Ishikawa (cell line): ENCODE data around the gene TFAP2A.

ENCODE experiments used
- CEBPB ChIP-seq: IDR thresholded peaks from 2 replicates; pipeline ENCODE4 v1.6.1; 2012
- CREB1 ChIP-seq: IDR thresholded peaks from 2 replicates; pipeline ENCODE4 v1.6.1; 2012; ENCODE audit warnings: low read depth
- EGR1 ChIP-seq: IDR thresholded peaks from 2 replicates; pipeline ENCODE4 v1.6.1; 2012
- EP300 ChIP-seq: IDR thresholded peaks from 2 replicates; pipeline ENCODE4 v1.6.1; 2012; ENCODE audit warnings: borderline replicate concordance
- FOXM1 ChIP-seq: IDR thresholded peaks from 2 replicates; pipeline ENCODE4 v1.6.1; 2012; ENCODE audit warnings: low read depth, borderline replicate concordance
- NFIC ChIP-seq: IDR thresholded peaks from 2 replicates; pipeline ENCODE4 v1.6.1; 2012
- RAD21 ChIP-seq: IDR thresholded peaks from 2 replicates; pipeline ENCODE4 v1.6.1; 2012; ENCODE audit warnings: low read depth
- TAF1 ChIP-seq: IDR thresholded peaks from 2 replicates; pipeline ENCODE4 v1.6.1; 2012; ENCODE audit warnings: low read depth, mild to moderate bottlenecking
- TCF12 ChIP-seq: IDR thresholded peaks from 2 replicates; pipeline ENCODE4 v1.6.1; 2012; ENCODE audit warnings: low read depth
- TEAD4 ChIP-seq: IDR thresholded peaks from 2 replicates; pipeline ENCODE4 v1.6.1; 2012
- YY1 ChIP-seq: IDR thresholded peaks from 2 replicates; pipeline ENCODE4 v1.6.1; 2012; ENCODE audit warnings: low read depth
- ZBTB7A ChIP-seq: IDR thresholded peaks from 2 replicates; pipeline ENCODE4 v1.6.1; 2012; ENCODE audit warnings: low read depth
- TF ChIP-seq, protein P1 (sequence below): IDR thresholded peaks from 2 replicates; pipeline ENCODE4 v1.6.1; 2012
- TF ChIP-seq, protein P2 (sequence below): IDR thresholded peaks from 2 replicates; pipeline ENCODE4 v1.6.1; 2012
- TF ChIP-seq, protein P3 (sequence below): IDR thresholded peaks from 2 replicates; pipeline ENCODE4 v1.6.1; 2012; ENCODE audit warnings: low read depth, mild to moderate bottlenecking

TFAP2A gene

DNA sequence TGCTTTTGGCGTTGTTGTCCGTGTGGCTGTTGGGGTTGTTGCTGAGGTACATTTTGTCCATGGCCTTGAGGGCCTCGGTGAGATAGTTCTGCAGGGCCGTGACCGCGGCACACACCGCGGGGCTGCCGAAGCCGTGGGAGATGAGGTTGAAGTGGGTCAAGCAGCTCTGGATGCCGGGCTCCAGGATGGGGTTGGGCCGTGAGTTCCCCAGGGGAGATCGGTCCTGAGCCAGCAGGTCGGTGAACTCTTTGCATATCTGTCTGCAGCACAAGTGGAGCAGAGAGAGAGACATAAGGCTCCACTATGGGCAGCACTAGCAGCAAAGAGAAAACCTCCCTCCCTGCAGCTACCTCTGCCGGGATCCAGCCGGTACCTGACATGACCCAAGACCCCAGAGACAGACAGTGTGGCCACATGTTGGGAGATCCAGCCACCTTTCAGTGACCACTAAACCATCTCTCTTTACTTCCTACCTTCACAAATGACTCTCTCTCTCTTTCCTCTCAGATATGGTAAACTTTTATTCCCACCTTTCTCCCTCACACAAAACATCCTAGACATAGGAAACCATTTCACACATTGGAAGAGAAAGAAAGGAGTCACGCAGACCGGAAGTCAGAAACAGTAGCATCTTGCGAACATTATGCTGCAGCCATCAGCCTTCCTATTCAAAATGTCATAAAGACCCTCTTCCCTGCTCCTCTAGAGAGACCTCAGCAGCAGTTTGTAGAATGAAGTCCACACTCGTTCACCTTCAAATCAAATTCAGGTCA lies 16.2 kb downstream of the TFAP2A start:
- TF ChIP-seq, protein P1, sequence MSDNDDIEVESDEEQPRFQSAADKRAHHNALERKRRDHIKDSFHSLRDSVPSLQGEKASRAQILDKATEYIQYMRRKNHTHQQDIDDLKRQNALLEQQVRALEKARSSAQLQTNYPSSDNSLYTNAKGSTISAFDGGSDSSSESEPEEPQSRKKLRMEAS, result no peak
- TF ChIP-seq CREB1 (no peak), TEAD4 (no peak), EP300 (no peak), FOXM1 (no peak), YY1 (no peak), EGR1 (no peak), TAF1 (no peak), NFIC (no peak), CEBPB (no peak), ZBTB7A (no peak), TCF12 (no peak), RAD21 (no peak)
- TF ChIP-seq, protein P2, sequence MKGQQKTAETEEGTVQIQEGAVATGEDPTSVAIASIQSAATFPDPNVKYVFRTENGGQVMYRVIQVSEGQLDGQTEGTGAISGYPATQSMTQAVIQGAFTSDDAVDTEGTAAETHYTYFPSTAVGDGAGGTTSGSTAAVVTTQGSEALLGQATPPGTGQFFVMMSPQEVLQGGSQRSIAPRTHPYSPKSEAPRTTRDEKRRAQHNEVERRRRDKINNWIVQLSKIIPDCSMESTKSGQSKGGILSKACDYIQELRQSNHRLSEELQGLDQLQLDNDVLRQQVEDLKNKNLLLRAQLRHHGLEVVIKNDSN, result no peak
- TF ChIP-seq, protein P3, sequence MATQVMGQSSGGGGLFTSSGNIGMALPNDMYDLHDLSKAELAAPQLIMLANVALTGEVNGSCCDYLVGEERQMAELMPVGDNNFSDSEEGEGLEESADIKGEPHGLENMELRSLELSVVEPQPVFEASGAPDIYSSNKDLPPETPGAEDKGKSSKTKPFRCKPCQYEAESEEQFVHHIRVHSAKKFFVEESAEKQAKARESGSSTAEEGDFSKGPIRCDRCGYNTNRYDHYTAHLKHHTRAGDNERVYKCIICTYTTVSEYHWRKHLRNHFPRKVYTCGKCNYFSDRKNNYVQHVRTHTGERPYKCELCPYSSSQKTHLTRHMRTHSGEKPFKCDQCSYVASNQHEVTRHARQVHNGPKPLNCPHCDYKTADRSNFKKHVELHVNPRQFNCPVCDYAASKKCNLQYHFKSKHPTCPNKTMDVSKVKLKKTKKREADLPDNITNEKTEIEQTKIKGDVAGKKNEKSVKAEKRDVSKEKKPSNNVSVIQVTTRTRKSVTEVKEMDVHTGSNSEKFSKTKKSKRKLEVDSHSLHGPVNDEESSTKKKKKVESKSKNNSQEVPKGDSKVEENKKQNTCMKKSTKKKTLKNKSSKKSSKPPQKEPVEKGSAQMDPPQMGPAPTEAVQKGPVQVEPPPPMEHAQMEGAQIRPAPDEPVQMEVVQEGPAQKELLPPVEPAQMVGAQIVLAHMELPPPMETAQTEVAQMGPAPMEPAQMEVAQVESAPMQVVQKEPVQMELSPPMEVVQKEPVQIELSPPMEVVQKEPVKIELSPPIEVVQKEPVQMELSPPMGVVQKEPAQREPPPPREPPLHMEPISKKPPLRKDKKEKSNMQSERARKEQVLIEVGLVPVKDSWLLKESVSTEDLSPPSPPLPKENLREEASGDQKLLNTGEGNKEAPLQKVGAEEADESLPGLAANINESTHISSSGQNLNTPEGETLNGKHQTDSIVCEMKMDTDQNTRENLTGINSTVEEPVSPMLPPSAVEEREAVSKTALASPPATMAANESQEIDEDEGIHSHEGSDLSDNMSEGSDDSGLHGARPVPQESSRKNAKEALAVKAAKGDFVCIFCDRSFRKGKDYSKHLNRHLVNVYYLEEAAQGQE, result no peak

DNA sequence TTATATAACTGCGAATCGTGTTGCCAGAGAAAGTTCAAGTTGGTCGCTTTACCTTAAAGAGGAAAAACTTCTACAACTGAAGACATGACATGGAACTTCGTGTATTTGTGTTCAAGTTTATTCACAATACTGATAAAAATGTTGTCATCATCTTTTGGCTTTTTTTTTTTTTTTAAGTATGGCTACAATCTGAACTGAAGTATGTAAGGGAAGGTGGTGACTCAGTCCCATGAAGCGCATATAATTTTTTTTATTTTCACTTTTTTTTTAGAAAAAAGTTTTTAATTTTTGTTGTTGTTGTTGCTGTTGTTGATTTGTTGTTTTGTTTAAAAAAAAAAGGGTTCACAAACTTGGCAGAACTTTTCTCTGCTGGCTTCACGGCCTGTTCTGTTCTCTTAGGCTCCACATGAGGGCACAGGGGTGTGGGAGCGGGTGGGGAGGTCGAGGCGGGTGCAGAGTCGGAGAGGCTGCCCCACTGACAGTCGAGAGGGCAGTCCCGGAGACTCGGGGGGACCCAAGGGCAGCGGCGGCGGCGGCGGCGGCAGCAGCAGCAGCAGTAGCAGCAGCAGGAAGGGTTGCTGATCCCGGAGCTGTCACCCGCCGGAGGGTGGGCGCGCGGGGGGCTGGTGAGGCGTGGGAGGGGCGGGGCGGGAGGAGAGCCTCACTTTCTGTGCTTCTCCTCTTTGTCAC lies 17.0 kb downstream of the TFAP2A start:
- no peak for TF ChIP-seq ZBTB7A
- TF ChIP-seq FOXM1, result no peak
- TF ChIP-seq CEBPB, result no peak
- TF ChIP-seq, protein P2, result no peak

DNA sequence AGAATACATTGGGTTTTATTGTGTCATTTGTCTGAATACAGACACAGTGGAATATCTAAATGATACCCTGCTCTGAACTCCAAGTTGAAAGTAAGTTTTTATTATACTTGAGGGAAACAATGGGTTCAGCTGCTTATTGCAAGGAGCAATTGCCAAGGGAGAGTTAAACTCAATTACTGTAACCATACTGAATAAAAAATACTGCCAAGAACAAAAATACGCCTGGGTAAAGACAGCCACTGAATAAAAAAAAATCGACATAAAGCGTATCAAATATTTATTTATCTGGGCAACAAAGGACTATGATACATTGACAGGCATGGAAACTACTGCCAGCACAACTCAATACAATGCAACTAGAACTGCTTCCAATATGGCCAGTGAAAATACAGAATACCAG lies 18.1 kb downstream of the TFAP2A start:
- TF ChIP-seq, protein P1, result no peak
- TF ChIP-seq TCF12 (no peak), CREB1 (no peak), TAF1 (no peak), TEAD4 (no peak), NFIC (no peak), ZBTB7A (no peak), EGR1 (no peak), FOXM1 (no peak), CEBPB (no peak), YY1 (no peak)
- TF ChIP-seq, protein P2, result no peak

DNA sequence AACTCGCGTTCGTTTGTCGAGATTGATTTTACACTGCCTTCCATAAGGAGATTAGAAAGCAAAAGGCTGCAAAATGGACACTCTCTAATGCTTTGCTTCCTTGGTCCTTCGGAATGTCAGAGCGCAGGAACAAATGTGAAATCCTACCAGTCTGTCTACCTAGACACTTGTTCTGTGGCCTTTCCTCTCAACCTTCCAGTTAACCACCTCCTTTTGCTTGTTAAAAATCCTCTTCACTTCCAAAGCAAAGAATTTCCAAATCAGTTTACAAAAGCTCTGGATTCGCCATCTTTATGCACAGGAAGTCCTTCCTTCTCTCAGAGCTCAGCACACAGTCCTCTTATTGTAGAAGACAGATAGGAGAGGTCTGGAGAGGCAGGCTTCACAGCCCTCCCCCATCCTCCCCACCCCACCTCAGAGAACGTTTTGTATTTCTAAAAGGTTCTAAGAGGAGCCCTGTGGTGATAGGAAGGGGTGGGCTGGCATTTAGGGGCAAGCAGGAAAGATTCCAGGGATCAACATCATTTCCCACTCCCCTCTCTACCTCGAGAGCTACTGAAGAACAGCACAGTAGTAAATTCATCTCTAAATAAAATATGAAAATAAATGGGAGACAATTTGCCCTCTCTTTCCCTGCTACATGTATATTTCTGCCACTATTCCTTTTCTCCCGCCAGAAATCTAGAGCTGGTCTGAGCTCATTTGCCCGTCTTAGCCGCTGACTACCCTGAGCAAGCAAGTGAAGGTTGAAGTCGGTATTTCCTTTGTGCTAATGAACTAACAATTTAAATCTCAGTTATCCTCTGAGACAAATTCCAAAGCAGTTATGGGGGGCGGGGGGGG lies 18.9 kb downstream of the TFAP2A start:
- TF ChIP-seq ZBTB7A, result no peak
- no peak for TF ChIP-seq FOXM1
- TF ChIP-seq YY1, result no peak
- no peak for TF ChIP-seq EP300
- TF ChIP-seq TCF12, result no peak
- no peak for TF ChIP-seq NFIC
- TF ChIP-seq, protein P3, result no peak
- TF ChIP-seq EGR1, result no peak
- TF ChIP-seq CREB1, result no peak
- no peak for TF ChIP-seq RAD21
- no peak for TF ChIP-seq CEBPB
- TF ChIP-seq, protein P2, result no peak
- TF ChIP-seq TAF1, result no peak
- no peak for TF ChIP-seq TEAD4
- TF ChIP-seq, protein P1, result no peak
